DMS153 treated with DMSO at 0.1 percent for 48 hours (cell line): ENCODE results near the gene PAQR9.

Source experiments
- DNase-seq: peaks from one replicate; lab custom pipeline; 2025; ENCODE audit not compliant: unreplicated experiment; lab: John Stamatoyannopoulos, UW

The PAQR9 gene

GRCh38 chr3:142952272-142953193, 10.9 kb downstream of the PAQR9 start:
- DNase-seq: no peak

GRCh38 chr3:142951794-142952193, 11.7 kb downstream of the PAQR9 start:
- no peak for DNase-seq

GRCh38 chr3:142950972-142951371, 12.5 kb downstream of the PAQR9 start:
- no peak for DNase-seq

GRCh38 chr3:142947799-142948575, 15.5 kb downstream of the PAQR9 start:
- no peak for DNase-seq

GRCh38 chr3:142947352-142947751, 16.1 kb downstream of the PAQR9 start:
- no peak for DNase-seq

GRCh38 chr3:142946861-142947260, 16.6 kb downstream of the PAQR9 start:
- no peak for DNase-seq

GRCh38 chr3:142945023-142945422, 18.5 kb downstream of the PAQR9 start:
- DNase-seq: no peak

GRCh38 chr3:142944342-142944741, 19.1 kb downstream of the PAQR9 start:
- no peak for DNase-seq

- DNase-seq: no peak
Observed at GRCh38 chr3:142943870-142944269, 19.6 kb downstream of the PAQR9 start.

- no peak for DNase-seq
Observed at GRCh38 chr3:142943349-142943748, 20.1 kb downstream of the PAQR9 start.

- no peak for DNase-seq
Observed at GRCh38 chr3:142941373-142942123, 21.9 kb downstream of the PAQR9 start.

GRCh38 chr3:142940472-142940871, 23.0 kb downstream of the PAQR9 start:
- no peak for DNase-seq

- no peak for DNase-seq
Observed at GRCh38 chr3:142940000-142940399, 23.5 kb downstream of the PAQR9 start.

GRCh38 chr3:142935963-142936362, 27.5 kb downstream of the PAQR9 start:
- no peak for DNase-seq

GRCh38 chr3:142934887-142935269, 28.6 kb downstream of the PAQR9 start:
- no peak for DNase-seq

GRCh38 chr3:142934128-142934886, 29.2 kb downstream of the PAQR9 start:
- no peak for DNase-seq

- DNase-seq: no peak
Observed at GRCh38 chr3:142931222-142931621, 32.3 kb downstream of the PAQR9 start.

- DNase-seq: no peak
Observed at GRCh38 chr3:142930463-142930862, 33.0 kb downstream of the PAQR9 start.

- DNase-seq: no peak
Observed at GRCh38 chr3:142929890-142930289, 33.6 kb downstream of the PAQR9 start.

GRCh38 chr3:142929109-142929508, 34.4 kb downstream of the PAQR9 start:
- peak; percentile 10 for DNase-seq
